ENCODE measurements around the gene NPW. TPM values are rescaled to one million over a fixed set of nuclear protein-coding genes. Genes with fewer than 3 reads are reported as not detected.

The NPW gene
- polyA plus RNA-seq, 1 experiment = 0.26 TPM

DNA sequence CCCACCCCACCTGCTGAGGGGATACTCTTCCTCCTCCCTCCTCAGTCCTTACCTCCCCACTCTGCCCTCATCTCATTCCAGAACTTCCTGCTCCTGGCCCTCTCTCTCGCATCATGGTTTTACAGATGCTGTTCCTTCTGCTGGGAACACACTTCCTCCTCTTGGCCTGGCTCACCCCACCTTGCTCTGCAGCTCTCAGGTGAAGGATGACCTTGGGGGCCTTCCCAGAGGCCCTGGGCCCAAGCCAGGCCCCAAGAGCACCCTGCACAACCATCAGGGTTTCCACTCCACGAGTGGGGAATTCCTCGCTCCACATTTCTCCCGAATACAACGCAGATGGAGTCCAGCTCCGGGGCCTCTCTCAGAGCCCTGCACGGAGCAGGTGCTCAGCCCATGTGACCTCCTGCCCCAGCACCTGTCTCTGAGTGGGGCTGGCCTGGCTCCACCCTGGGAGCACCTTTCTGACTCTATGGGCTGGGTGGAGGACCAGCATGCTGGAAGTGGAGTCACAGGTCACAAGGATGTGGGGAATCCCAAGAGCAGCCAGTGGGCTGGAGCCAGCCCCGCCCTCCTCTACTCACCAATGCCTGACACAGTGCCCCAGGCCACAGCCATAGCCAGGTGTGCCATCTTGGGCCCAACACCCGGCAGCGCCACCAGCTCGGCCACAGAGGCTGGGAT, 23.5 kb downstream of the NPW start:
- CTCF ChIA-PET = no interaction called here
- POLR2A ChIA-PET = no interaction called here
- Histone ChIP-seq H3K36me3 (ENCODE audit: control insufficient read depth, insufficient read depth, low read length) (peaks cover 8% of the 10 kb centered on the region), H3K4me3 (ENCODE audit: low read depth, low read length) (no peak overlapping the region), H3K27me3 (ENCODE audit: control insufficient read depth, insufficient read depth, low read length) (no peaks in the 10 kb centered on the region)
- no peak for DNase-seq (ENCODE audit: low read depth)
- TF ChIP-seq CTCF (IDR thresholded peaks at IDR 0.05; ENCODE audit: insufficient read depth, low read depth, low read length) = no peak

DNA sequence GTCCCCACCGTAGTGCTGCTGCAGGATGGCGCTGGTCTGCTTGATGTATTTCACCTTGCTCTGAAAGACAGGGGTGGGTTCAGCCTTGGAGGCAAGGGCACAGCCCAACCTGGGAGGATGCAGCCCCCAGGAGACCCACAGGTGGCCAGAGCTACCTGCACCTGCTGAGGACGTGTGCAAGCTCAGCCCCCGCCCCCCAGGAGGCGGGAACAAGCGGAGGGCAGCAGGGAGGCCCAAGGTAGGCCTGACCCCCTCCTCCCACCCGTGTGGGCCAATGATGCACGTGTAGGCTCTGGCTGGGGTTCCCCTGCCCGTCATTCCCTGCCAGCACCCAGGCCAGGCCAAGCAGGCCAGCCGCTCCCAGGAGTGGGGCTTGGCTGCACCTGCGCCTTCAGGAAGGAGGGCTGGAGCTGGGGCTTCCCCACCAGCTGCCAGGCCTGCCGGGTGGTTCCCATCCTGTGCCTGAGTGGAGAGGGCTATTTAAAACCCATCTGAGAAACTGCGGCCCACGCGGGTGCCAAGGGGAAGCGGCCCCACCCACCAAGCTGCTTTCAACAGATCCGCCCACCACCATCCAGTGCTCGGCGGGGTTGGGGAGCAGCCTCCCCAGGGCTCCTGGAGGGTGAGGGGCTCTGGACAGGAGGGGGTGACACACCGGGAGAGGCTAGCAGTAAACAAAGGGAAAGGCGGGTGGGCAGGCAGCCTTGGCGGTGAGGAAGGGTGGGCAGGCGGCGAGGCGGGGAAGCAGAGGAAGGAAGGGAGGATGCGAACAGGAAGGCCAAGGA, 24.3 kb downstream of the NPW start:
- ChIA-PET CTCF (interaction anchor here (1.4 kb wide), 1 partner anchor 97 kb away, joined by 5 read pairs; no protein-coding TSS in a partner anchor), POLR2A (no interaction called here)

GRCh38 chr16:2044541-2044940, 25.0 kb downstream of the NPW start:
- ChIA-PET POLR2A (no interaction called here), CTCF (interaction anchor here (0.9 to 1.4 kb wide), 3 partner anchors 9 to 96 kb away, joined by 3 to 5 read pairs (median 4); no protein-coding TSS in a partner anchor)
- Histone ChIP-seq H3K27me3 (ENCODE audit: control insufficient read depth, insufficient read depth, low read length) (no peaks in the 10 kb centered on the region), H3K36me3 (ENCODE audit: control insufficient read depth, insufficient read depth, low read length) (peaks cover 2% of the 10 kb centered on the region; the same call in 1 of the 2 replicates), H3K4me3 (ENCODE audit: low read depth, low read length) (no peak overlapping the region)
- TF ChIP-seq CTCF (IDR thresholded peaks at IDR 0.05; ENCODE audit: insufficient read depth, low read depth, low read length) = no peak
- no peak for DNase-seq (ENCODE audit: low read depth)

More for the DNA sequence above, 24.3 kb downstream of the NPW start:
- TF ChIP-seq CTCF (IDR thresholded peaks at IDR 0.05; ENCODE audit: insufficient read depth, low read depth, low read length) = no peak
- no peak for DNase-seq (ENCODE audit: low read depth)
- Histone ChIP-seq H3K27me3 (ENCODE audit: control insufficient read depth, insufficient read depth, low read length) (no peaks in the 10 kb centered on the region), H3K4me3 (ENCODE audit: low read depth, low read length) (no peak overlapping the region), H3K36me3 (ENCODE audit: control insufficient read depth, insufficient read depth, low read length) (peaks cover 4% of the 10 kb centered on the region)

DNA sequence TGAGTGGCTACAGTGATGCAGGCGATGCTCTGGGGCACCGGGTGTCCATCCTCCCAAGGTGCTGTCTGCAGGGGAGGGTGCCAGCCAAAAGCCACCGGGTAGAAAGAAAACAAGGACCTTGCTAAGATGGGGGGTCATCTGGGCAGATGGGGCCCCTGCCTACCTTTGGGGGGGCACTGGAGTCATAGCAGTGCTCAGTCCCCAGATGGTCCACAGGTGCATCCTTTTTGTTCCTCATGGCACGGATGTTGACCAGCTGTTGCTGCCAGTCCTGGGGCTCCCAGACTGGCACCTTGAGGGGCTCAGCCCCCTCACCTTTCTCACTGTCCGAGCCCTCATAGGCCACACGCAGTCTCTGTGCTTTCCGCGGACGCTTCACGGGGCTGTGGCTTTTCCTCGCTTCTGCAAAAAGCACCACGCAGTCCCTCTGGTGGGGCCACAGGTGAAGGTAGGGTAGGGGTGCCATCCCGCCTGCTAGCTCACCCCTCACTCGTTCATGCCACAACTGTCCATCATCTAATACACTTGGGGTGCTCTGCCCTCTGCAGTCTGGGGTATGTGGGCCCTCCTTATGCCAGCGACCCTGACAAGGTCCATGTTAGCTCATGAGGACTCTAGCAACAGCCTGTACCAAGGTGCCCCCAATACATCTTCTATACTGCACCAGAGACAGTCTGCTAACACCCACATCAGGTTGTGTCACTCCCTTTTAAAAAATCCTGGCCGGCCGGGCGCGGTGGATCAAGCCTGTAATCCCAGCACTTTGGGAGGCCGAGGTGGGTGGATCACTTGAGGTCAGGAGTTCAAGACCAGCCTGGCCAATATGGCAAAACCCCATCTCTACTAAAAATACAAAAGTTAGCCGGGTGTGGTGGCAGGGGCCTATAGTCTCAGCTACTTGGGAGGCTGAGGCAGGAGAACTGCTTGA, 26.6 kb downstream of the NPW start:
- TF ChIP-seq CTCF (IDR thresholded peaks at IDR 0.05; ENCODE audit: insufficient read depth, low read depth, low read length) = no peak
- ChIA-PET POLR2A (no interaction called here), CTCF (interaction anchor here (1.1 to 2.3 kb wide), 5 partner anchors 19 to 105 kb away, joined by 4 to 15 read pairs (median 5); partner anchors contain the start of gene NHERF2)
- Histone ChIP-seq H3K36me3 (ENCODE audit: control insufficient read depth, insufficient read depth, low read length) (peaks cover 2% of the 10 kb centered on the region; the same call in 1 of the 2 replicates), H3K27me3 (ENCODE audit: control insufficient read depth, insufficient read depth, low read length) (no peaks in the 10 kb centered on the region), H3K4me3 (ENCODE audit: low read depth, low read length) (no peak overlapping the region)
- DNase-seq (ENCODE audit: low read depth) = no peak

All from BJ (cell line).